Ishikawa (cell line): ENCODE data around the gene MAS1.

Experiments used
- FOXM1 ChIP-seq: IDR thresholded peaks from 2 replicates; pipeline ENCODE4 v1.6.1; 2012; ENCODE audit warnings: low read depth, borderline replicate concordance
- MAX ChIP-seq: IDR thresholded peaks from 2 replicates; pipeline ENCODE4 v1.6.1; 2012
- REST ChIP-seq: IDR thresholded peaks from 2 replicates; pipeline ENCODE4 v1.6.1; 2012; ENCODE audit warnings: low read depth, mild to moderate bottlenecking
- ZBTB7A ChIP-seq: IDR thresholded peaks from 2 replicates; pipeline ENCODE4 v1.6.1; 2012; ENCODE audit warnings: low read depth

DNA sequence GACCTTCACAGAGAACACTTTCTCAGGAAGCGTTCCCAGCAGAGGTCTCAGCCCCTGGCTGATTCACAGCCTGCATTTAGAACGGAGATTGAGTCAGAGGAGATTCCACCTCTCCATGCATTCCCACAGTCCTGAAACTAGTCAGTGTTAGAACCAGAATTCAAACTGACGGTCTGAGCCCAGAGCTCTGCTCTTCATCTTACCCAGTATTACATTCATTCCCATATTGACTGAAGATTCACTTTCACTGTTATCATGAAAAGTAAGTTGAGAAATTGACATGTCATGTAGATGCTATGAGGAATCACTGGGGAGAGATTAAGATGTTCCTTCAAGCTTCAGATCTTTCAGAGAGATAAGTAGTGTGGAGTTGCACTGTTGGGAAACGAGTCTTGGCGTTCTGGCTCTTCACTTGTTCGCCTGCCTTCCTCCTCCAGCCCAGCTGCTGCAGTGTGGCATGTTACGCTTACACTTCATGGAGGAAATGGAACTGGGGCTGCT, 28.3 kb downstream of the MAS1 start:
- no peak for TF ChIP-seq MAX
- no peak for TF ChIP-seq FOXM1
- no peak for TF ChIP-seq ZBTB7A
- no peak for TF ChIP-seq REST
